ENCODE results near the gene DOCK6. TPM values are rescaled to one million over a fixed set of nuclear protein-coding genes. Genes with fewer than 3 reads are reported as not detected.
"Not testable (repeated sequence)": the region's sequence is repeated elsewhere in the genome, so short reads cannot be mapped to it uniquely, and the experiment has no call there.

Gene DOCK6
- total RNA-seq, 1 experiment from 2014 or later = 88.8 TPM

DNA sequence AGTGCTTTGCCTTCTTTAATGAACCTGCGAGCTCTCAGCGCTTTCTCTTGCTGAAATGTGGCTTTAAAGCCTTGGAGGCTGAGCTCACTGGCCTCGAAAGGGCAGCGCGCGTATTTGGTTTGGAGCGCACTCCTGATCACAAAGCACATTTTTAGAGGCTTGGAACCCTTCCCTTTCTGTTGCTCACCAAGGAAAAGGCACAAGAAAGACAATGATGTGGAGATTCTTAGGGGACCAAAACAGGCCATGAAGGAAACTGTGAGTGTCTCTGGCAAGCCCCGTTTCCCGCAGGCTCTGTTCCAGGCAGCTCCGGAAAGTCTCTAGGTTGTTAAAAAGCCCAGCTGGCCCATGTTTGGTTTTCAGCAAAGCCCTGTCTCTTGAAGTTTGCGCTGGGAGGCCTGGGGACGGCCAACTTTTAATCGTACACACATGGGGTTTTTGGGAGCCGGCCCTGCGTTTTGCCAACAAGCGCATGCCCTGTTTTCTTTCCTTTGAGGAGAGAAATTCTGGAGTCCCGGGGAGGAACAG lies 97.4 kb downstream of the DOCK6 start (continued):
- TF ChIP-seq, protein P1, sequence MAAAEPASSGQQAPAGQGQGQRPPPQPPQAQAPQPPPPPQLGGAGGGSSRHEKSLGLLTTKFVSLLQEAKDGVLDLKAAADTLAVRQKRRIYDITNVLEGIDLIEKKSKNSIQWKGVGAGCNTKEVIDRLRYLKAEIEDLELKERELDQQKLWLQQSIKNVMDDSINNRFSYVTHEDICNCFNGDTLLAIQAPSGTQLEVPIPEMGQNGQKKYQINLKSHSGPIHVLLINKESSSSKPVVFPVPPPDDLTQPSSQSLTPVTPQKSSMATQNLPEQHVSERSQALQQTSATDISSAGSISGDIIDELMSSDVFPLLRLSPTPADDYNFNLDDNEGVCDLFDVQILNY (CRISPR knock-in tag; IDR thresholded peaks at IDR 0.05) = no peak
- TF ChIP-seq E2F1 (CRISPR knock-in tag; IDR thresholded peaks at IDR 0.05) (no peak), ZNF281 (CRISPR knock-in tag; IDR thresholded peaks at IDR 0.05) (no peak), ESRRA (CRISPR knock-in tag; IDR thresholded peaks at IDR 0.05; ENCODE audit: borderline replicate concordance) (no peak), NR2C2 (CRISPR knock-in tag; IDR thresholded peaks at IDR 0.05) (no peak), ZNF512 (CRISPR knock-in tag; IDR thresholded peaks at IDR 0.05; ENCODE audit: borderline replicate concordance) (no peak), ATF1 (CRISPR knock-in tag; IDR thresholded peaks at IDR 0.05) (no peak)
- TF ChIP-seq, protein P2, sequence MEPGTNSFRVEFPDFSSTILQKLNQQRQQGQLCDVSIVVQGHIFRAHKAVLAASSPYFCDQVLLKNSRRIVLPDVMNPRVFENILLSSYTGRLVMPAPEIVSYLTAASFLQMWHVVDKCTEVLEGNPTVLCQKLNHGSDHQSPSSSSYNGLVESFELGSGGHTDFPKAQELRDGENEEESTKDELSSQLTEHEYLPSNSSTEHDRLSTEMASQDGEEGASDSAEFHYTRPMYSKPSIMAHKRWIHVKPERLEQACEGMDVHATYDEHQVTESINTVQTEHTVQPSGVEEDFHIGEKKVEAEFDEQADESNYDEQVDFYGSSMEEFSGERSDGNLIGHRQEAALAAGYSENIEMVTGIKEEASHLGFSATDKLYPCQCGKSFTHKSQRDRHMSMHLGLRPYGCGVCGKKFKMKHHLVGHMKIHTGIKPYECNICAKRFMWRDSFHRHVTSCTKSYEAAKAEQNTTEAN (CRISPR knock-in tag; IDR thresholded peaks at IDR 0.05) = no peak
- TF ChIP-seq, protein P3, sequence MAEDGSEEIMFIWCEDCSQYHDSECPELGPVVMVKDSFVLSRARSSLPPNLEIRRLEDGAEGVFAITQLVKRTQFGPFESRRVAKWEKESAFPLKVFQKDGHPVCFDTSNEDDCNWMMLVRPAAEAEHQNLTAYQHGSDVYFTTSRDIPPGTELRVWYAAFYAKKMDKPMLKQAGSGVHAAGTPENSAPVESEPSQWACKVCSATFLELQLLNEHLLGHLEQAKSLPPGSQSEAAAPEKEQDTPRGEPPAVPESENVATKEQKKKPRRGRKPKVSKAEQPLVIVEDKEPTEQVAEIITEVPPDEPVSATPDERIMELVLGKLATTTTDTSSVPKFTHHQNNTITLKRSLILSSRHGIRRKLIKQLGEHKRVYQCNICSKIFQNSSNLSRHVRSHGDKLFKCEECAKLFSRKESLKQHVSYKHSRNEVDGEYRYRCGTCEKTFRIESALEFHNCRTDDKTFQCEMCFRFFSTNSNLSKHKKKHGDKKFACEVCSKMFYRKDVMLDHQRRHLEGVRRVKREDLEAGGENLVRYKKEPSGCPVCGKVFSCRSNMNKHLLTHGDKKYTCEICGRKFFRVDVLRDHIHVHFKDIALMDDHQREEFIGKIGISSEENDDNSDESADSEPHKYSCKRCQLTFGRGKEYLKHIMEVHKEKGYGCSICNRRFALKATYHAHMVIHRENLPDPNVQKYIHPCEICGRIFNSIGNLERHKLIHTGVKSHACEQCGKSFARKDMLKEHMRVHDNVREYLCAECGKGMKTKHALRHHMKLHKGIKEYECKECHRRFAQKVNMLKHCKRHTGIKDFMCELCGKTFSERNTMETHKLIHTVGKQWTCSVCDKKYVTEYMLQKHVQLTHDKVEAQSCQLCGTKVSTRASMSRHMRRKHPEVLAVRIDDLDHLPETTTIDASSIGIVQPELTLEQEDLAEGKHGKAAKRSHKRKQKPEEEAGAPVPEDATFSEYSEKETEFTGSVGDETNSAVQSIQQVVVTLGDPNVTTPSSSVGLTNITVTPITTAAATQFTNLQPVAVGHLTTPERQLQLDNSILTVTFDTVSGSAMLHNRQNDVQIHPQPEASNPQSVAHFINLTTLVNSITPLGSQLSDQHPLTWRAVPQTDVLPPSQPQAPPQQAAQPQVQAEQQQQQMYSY (CRISPR knock-in tag; IDR thresholded peaks at IDR 0.05) = no peak

GRCh38 chr19:11164296-11164695 lies 98.0 kb downstream of the DOCK6 start:
- DNase-seq (ENCODE audit: low spot score) (no peak), ATAC-seq (no peak)
- no peaks in the 10 kb centered on the region for H3K9me3 Mint-ChIP-seq
- TF ChIP-seq ELF4 (CRISPR knock-in tag; IDR thresholded peaks at IDR 0.05; ENCODE audit: low read depth) (no peak), NFE2L1 (CRISPR knock-in tag; IDR thresholded peaks at IDR 0.05) (no peak), ZNF121 (CRISPR knock-in tag; IDR thresholded peaks at IDR 0.05) (no peak), TEAD4 (CRISPR knock-in tag; IDR thresholded peaks at IDR 0.05) (no peak)
- TF ChIP-seq, protein P4, sequence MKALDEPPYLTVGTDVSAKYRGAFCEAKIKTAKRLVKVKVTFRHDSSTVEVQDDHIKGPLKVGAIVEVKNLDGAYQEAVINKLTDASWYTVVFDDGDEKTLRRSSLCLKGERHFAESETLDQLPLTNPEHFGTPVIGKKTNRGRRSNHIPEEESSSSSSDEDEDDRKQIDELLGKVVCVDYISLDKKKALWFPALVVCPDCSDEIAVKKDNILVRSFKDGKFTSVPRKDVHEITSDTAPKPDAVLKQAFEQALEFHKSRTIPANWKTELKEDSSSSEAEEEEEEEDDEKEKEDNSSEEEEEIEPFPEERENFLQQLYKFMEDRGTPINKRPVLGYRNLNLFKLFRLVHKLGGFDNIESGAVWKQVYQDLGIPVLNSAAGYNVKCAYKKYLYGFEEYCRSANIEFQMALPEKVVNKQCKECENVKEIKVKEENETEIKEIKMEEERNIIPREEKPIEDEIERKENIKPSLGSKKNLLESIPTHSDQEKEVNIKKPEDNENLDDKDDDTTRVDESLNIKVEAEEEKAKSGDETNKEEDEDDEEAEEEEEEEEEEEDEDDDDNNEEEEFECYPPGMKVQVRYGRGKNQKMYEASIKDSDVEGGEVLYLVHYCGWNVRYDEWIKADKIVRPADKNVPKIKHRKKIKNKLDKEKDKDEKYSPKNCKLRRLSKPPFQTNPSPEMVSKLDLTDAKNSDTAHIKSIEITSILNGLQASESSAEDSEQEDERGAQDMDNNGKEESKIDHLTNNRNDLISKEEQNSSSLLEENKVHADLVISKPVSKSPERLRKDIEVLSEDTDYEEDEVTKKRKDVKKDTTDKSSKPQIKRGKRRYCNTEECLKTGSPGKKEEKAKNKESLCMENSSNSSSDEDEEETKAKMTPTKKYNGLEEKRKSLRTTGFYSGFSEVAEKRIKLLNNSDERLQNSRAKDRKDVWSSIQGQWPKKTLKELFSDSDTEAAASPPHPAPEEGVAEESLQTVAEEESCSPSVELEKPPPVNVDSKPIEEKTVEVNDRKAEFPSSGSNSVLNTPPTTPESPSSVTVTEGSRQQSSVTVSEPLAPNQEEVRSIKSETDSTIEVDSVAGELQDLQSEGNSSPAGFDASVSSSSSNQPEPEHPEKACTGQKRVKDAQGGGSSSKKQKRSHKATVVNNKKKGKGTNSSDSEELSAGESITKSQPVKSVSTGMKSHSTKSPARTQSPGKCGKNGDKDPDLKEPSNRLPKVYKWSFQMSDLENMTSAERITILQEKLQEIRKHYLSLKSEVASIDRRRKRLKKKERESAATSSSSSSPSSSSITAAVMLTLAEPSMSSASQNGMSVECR (CRISPR knock-in tag; IDR thresholded peaks at IDR 0.05; ENCODE audit: borderline replicate concordance) = no peak
- TF ChIP-seq, protein P5, sequence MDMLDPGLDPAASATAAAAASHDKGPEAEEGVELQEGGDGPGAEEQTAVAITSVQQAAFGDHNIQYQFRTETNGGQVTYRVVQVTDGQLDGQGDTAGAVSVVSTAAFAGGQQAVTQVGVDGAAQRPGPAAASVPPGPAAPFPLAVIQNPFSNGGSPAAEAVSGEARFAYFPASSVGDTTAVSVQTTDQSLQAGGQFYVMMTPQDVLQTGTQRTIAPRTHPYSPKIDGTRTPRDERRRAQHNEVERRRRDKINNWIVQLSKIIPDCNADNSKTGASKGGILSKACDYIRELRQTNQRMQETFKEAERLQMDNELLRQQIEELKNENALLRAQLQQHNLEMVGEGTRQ (CRISPR knock-in tag; IDR thresholded peaks at IDR 0.05) = no peak
- H3K27ac Mint-ChIP-seq = peak overlapping the region; percentile 22; the same call in 1 of the 2 replicates
- POLR2A ChIA-PET = interaction anchor here (1.0 kb wide), 1 partner anchor 21 kb away, joined by 3 read pairs; no protein-coding TSS in a partner anchor
- peaks cover 14% of the 10 kb centered on the region for H3K36me3 Mint-ChIP-seq
- no peak overlapping the region for H3K4me3 Mint-ChIP-seq
- no peaks in the 10 kb centered on the region for H3K4me1 Mint-ChIP-seq
- CTCF ChIA-PET = interaction anchor here (0.5 to 3.1 kb wide), 5 partner anchors 9 to 306 kb away, joined by 3 to 10 read pairs (median 3); no protein-coding TSS in a partner anchor
- H3K27me3 Mint-ChIP-seq (ENCODE audit: low read depth) = no peaks in the 10 kb centered on the region; the same call in 1 of the 2 replicates

DNA sequence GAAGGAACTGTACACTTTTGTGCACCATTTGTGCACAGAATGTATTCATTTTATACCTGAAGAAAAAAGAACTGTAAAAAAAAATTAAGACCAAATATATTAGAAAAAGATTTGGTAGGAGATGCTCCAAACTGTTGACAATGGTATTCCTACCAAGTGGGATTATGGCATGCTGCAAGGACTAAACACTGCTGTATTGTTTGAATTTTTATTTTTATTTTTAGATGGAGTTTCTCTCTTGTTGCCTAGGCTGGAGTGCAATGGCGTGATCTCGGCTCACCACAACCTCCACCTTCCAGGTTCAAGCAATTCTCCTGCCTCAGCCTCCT lies 101.9 kb downstream of the DOCK6 start:
- H3K9me3 Mint-ChIP-seq; H3K4me3 Mint-ChIP-seq; POLR2A ChIA-PET; H3K27me3 Mint-ChIP-seq (ENCODE audit: low read depth); ATAC-seq; H3K36me3 Mint-ChIP-seq; CTCF ChIA-PET; H3K4me1 Mint-ChIP-seq; DNase-seq (ENCODE audit: low spot score); H3K27ac Mint-ChIP-seq: not testable (repeated sequence)

Measured in WTC11 (cell line).